Bronchial epithelial cell (primary cell): ENCODE data around the gene BARX2. TPM values are rescaled to one million over a fixed set of nuclear protein-coding genes. Genes with fewer than 3 reads are reported as not detected.

ENCODE experiments used
- DNase-seq: peaks from one replicate; pipeline ENCODE4 v3.0.0-alpha.2; 2010; ENCODE audit warnings: low read depth
- FAIRE-seq: peaks from 2 replicates; lab custom pipeline; 2011; peaks lifted over from hg19 to GRCh38; lab: Jason Lieb, UNC
- H3K27me3 ChIP-seq: 2 replicates; pipeline ENCODE4 v1.5.1; 2011; ENCODE audit warnings: low read length; ENCODE audit not compliant: control insufficient read depth, insufficient read depth
- H3K36me3 ChIP-seq: 2 replicates; pipeline ENCODE4 v1.5.1; 2011; ENCODE audit warnings: low read length; ENCODE audit not compliant: control insufficient read depth, insufficient read depth
- H3K4me3 ChIP-seq: 2 replicates; pipeline ENCODE4 v1.5.1; 2011; ENCODE audit warnings: mild to moderate bottlenecking, low read depth, low read length, control low read depth
- CTCF ChIP-seq: IDR thresholded peaks from 2 replicates; pipeline ENCODE4 v1.5.1; 2011; ENCODE audit warnings: mild to moderate bottlenecking, moderate library complexity, low read length, control low read depth, inconsistent platforms; ENCODE audit not compliant: insufficient read depth, severe bottlenecking
- total RNA-seq: library from RNA; depleted of rRNA; stranded (reverse); fragments of >200 nt; gene quantifications from 2 replicates; pipeline ENCODE4 v1.2.1, GENCODE V29; 2014

The BARX2 gene
- total RNA-seq, 1 donor from 2014 or later = 2.9 TPM

DNA sequence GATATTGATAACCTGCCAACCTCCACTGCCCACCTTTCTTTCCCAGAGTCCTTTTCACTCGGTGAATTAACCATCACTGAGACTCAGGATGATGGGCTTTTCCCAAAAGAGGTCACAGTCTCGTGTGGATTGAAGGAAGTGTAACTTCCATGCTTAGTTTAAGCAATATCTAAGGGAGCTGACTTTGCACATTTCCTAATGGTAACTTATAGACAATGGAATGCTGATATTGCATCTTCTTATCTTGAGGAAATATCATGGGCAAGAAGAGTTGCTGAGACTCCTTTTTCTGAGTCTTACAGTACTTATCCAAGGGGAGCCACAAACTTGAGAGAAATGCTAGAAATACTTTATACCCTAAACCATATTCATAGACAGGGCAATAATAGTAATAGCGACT lies 8.8 kb downstream of the BARX2 start:
- TF ChIP-seq CTCF = no peak
- no peaks in the 10 kb centered on the region for H3K36me3 ChIP-seq
- H3K4me3 ChIP-seq = no peak overlapping the region
- no peaks in the 10 kb centered on the region for H3K27me3 ChIP-seq
- DNase-seq = no peak
- FAIRE-seq = no peak

GRCh38 chr11:129385801-129386200 lies 10.2 kb downstream of the BARX2 start:
- no peak overlapping the region for H3K4me3 ChIP-seq
- no peak for TF ChIP-seq CTCF
- no peaks in the 10 kb centered on the region for H3K36me3 ChIP-seq
- no peak for FAIRE-seq
- no peaks in the 10 kb centered on the region for H3K27me3 ChIP-seq
- DNase-seq = no peak

DNA sequence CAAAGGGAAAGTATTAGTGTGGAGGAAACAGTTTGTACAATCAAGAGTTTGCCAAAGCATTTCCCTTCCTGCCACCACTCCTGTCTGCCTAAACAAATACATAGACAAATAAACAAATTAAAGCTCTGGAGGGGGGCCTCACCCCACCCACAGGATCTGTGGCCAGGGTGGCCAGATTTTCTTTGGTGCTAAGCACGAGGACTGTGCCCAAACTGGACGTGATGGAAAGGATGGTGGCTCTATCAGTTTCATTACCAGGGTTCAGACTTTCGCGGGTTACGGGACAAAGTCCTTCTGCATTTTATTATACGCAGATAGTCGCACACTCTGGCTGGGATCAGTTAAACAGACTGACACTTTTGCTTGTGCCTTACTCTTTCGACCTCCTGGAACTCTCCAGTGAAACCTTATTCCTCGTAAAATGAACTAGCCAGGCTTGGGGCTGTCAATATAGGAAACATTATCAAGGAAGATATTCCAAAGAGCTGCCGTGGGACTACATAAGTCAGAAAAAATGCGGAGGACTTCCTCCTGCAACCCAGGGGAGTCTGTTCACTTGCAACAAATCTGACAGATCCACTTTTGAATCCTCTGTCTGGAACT lies 11.2 kb downstream of the BARX2 start:
- DNase-seq (no peak), FAIRE-seq (no peak)
- no peak overlapping the region for H3K4me3 ChIP-seq
- no peak for TF ChIP-seq CTCF
- H3K27me3 ChIP-seq = no peaks in the 10 kb centered on the region
- H3K36me3 ChIP-seq = no peaks in the 10 kb centered on the region

- no peak for FAIRE-seq
- Histone ChIP-seq H3K4me3 (no peak overlapping the region), H3K27me3 (no peaks in the 10 kb centered on the region), H3K36me3 (no peaks in the 10 kb centered on the region)
- DNase-seq = no peak
- no peak for TF ChIP-seq CTCF
Measured at GRCh38 chr11:129387434-129387833, 11.8 kb downstream of the BARX2 start.

- DNase-seq = no peak
- Histone ChIP-seq H3K27me3 (no peaks in the 10 kb centered on the region), H3K36me3 (no peaks in the 10 kb centered on the region), H3K4me3 (no peak overlapping the region)
- FAIRE-seq = no peak
- no peak for TF ChIP-seq CTCF
Measured at GRCh38 chr11:129388824-129389223, 13.2 kb downstream of the BARX2 start.

- TF ChIP-seq CTCF = no peak
- FAIRE-seq = no peak
- DNase-seq = no peak
- Histone ChIP-seq H3K4me3 (no peak overlapping the region), H3K27me3 (no peaks in the 10 kb centered on the region), H3K36me3 (no peaks in the 10 kb centered on the region)
Measured at GRCh38 chr11:129390303-129390821, 14.7 kb downstream of the BARX2 start.
